Activated naive CD8-positive, alpha-beta T cell (primary cell): ENCODE data around the gene RBM4B.

Source experiments
- H3K27ac Mint-ChIP-seq: one replicate; pipeline ENCODE4 v1.8.0; 2021; ENCODE audit warnings: mixed read lengths
- H3K27me3 Mint-ChIP-seq: one replicate; pipeline ENCODE4 v1.8.0; 2021; ENCODE audit warnings: mixed read lengths
- H3K36me3 Mint-ChIP-seq: one replicate; pipeline ENCODE4 v1.8.0; 2021; ENCODE audit warnings: mixed read lengths
- H3K4me1 Mint-ChIP-seq: one replicate; pipeline ENCODE4 v1.8.0; 2021; ENCODE audit warnings: low read depth, mixed read lengths
- H3K4me3 Mint-ChIP-seq: one replicate; pipeline ENCODE4 v1.8.0; 2021; ENCODE audit warnings: mild to moderate bottlenecking, mixed read lengths
- H3K9me3 Mint-ChIP-seq: one replicate; pipeline ENCODE4 v1.8.0; 2021; ENCODE audit warnings: low read depth, mixed read lengths

The RBM4B gene

DNA sequence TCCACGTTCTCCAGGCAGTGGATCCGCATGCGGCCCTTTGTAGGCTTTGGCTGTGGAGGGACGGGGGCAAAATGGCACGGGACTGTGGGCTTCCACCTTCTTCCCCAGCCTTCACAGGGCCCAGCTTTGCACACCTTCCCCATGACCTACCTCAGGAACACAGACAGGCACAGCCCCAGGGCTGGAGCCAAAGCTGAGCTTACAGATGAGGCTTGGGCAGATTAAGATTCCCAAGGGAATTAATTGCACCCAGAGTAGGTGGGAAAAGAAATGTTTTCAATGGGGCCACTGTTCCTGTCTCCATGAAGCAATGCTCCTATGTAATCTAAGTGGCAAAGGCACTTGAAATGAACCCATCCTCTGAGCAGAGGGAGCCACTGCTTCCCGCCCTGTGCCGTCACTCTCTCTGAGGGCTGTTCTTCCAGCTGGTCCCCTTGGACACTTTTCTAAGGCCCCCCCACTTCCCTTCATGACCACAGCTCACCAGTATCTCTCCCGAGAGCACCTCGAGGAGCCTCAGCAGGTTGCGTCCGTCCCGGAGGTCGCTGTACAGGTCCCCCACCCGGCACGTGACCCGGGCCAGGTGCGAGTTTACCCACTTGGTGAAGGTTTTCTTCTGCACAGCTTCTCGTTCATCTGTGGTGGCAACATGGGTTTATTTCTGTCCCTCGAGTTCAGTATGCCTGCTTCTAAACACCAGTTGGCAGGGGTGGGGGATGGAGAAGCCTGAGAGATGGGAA, 37.8 kb upstream of the RBM4B start:
- H3K36me3 Mint-ChIP-seq: no peaks in the 10 kb centered on the region
- no peaks in the 10 kb centered on the region for H3K4me1 Mint-ChIP-seq
- no peak overlapping the region for H3K27ac Mint-ChIP-seq
- H3K4me3 Mint-ChIP-seq: no peak overlapping the region
- H3K27me3 Mint-ChIP-seq: peaks cover 20% of the 10 kb centered on the region
- no peaks in the 10 kb centered on the region for H3K9me3 Mint-ChIP-seq

DNA sequence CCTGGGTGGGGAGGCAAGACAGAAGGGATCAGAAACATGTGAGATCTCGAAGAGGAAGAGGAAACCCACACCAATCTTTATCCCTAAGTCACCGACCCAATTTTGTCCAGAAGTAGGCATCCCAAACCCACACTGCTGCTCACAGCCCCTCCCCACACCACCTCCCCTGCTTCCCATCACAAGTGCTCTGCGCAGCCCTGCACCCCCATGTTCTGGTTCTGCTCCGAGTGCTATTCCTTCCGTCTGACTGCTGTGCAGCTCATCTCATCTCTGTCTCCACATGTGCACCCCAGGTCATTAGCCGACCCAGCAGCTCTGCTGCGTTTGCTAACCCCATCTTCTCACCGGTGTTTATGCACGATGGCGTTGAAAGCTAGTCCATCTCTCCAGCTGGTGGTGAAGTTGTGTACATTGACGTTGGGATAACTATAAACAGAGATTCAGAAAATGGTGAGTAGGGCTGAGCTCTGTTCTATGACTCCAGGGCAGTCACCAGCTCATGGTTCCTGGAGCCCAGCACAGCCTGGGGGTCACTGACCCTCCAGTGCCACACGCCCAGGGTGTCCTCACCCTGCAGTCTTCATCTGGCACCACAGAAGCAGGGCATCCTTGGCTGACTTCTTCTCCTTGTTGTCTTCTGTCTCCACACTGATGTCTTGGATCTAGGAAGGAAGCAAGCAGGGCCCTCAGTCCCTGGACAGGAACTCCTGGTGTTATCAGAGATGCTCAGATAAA, 36.2 kb upstream of the RBM4B start:
- no peaks in the 10 kb centered on the region for H3K36me3 Mint-ChIP-seq
- no peaks in the 10 kb centered on the region for H3K9me3 Mint-ChIP-seq
- H3K27ac Mint-ChIP-seq: no peak overlapping the region
- H3K4me1 Mint-ChIP-seq: no peaks in the 10 kb centered on the region
- H3K27me3 Mint-ChIP-seq: peaks cover 14% of the 10 kb centered on the region
- H3K4me3 Mint-ChIP-seq: no peak overlapping the region

DNA sequence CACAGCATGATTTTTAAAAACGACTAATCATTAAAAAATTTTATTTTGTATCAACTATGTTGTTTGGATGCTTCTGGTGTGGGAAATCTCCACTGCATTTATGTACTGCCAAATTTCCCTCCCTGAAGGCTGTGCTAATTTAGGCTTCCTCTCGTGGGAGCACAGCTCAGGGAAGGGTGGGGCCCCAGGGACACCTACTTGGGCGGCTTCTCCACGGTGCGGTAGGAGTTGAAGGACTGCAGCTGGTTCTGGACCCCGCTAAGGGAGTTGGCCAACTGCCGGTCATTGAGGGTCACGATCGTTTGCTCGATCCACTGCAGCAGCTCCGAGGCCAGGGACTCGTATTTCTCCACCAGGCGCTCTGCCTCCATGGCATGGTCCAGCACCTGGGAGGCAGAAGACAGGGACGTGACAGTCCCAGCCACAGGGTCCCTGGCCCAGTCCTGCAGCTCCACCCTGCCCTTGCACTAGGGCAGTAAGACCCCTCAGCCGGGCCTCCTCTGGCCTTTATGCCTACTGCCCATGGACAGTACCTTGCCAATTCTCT, 32.8 kb upstream of the RBM4B start:
- Mint-ChIP-seq H3K27me3 (peaks cover 10% of the 10 kb centered on the region), H3K27ac (no peak overlapping the region), H3K9me3 (no peaks in the 10 kb centered on the region), H3K4me1 (no peaks in the 10 kb centered on the region), H3K4me3 (no peak overlapping the region), H3K36me3 (no peaks in the 10 kb centered on the region)

DNA sequence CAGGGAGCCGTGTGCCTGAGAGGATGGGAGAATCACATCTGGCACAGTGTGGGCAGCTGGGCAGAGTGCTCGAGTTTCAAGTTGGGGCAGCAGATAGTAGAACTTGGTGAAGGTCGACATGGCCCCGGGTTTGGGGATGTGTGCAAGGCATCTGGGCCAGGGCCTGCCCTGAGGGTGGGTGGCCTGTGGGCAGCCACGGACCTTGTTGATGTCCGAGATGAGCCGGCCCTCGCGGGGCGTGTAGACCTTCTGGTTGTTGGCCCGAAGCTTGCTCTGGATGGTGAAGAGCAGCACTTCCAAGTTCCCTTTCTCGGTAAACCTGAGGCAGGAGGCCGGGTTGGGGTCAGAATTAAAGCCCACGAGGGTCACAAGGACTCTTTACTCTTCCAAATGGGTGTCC, 31.0 kb upstream of the RBM4B start:
- Mint-ChIP-seq H3K27ac (no peak overlapping the region), H3K36me3 (no peaks in the 10 kb centered on the region), H3K9me3 (no peaks in the 10 kb centered on the region), H3K4me3 (no peak overlapping the region), H3K4me1 (no peaks in the 10 kb centered on the region), H3K27me3 (peaks cover 3% of the 10 kb centered on the region)

DNA sequence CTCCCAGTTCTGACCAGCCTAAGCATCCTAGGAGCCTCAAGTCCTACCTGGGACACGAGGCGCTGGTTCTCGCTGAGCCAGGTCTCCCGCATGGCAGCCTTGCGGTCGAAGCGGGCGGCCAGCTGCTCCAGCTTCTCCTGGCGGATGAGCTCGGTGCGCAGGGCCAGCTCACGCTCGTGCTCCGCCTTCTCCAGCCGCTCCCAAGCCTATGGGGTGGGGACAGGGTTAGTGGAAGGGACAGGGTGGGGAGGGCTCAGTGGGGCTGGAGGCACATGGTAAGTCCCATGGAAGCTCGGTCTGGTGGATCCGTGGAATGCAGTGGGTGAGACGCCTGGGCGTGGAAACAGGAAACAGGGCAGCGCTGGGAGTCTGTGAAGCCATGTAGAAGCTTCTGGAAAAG, 30.4 kb upstream of the RBM4B start:
- Mint-ChIP-seq H3K27ac (no peak overlapping the region), H3K4me1 (no peaks in the 10 kb centered on the region), H3K4me3 (no peak overlapping the region), H3K9me3 (no peaks in the 10 kb centered on the region), H3K36me3 (no peaks in the 10 kb centered on the region), H3K27me3 (no peaks in the 10 kb centered on the region)

DNA sequence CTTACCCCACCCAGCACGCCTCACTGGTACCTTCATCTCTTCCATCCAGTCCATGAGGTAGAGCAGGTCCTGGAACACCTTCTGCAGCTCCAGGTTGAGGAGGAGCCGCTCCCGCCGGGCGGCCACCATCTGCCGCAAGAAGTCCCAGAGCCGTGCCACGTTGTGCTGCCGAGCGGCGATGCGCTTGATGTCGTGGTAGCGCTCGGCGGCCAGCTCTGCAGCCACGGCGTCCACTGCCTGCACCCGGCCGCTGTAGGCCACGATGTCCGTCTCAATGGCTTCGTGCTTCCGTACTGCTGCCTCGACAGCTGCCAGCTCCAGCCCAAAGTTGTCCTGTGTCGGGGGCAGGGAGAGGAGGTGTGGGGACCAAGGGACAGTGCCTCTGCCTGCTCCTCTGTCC, 29.8 kb upstream of the RBM4B start:
- H3K27me3 Mint-ChIP-seq: no peaks in the 10 kb centered on the region
- no peaks in the 10 kb centered on the region for H3K36me3 Mint-ChIP-seq
- H3K27ac Mint-ChIP-seq: no peak overlapping the region
- H3K4me1 Mint-ChIP-seq: no peaks in the 10 kb centered on the region
- H3K4me3 Mint-ChIP-seq: no peak overlapping the region
- no peaks in the 10 kb centered on the region for H3K9me3 Mint-ChIP-seq

DNA sequence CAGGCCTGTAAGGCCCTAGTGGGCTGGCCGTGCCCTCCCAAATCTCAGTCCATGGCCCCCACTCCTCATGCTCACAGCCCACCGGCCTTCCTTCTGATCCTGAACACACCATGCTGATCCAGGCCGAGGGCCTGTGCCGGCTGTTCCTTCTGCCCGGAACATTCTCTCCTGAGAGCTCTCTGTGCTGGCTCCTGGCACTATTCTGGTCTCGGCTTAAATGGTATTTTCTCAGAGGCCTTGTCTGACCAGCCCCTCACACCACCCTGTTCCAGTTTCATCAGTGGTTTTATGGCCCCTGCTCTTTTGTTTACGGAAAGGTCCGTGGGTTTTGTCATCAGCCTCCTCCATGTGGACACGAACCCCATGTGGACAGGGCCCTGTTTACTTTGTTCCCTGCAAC, 29.3 kb upstream of the RBM4B start:
- no peaks in the 10 kb centered on the region for H3K27me3 Mint-ChIP-seq
- no peak overlapping the region for H3K27ac Mint-ChIP-seq
- no peaks in the 10 kb centered on the region for H3K36me3 Mint-ChIP-seq
- no peaks in the 10 kb centered on the region for H3K9me3 Mint-ChIP-seq
- no peak overlapping the region for H3K4me3 Mint-ChIP-seq
- no peaks in the 10 kb centered on the region for H3K4me1 Mint-ChIP-seq

DNA sequence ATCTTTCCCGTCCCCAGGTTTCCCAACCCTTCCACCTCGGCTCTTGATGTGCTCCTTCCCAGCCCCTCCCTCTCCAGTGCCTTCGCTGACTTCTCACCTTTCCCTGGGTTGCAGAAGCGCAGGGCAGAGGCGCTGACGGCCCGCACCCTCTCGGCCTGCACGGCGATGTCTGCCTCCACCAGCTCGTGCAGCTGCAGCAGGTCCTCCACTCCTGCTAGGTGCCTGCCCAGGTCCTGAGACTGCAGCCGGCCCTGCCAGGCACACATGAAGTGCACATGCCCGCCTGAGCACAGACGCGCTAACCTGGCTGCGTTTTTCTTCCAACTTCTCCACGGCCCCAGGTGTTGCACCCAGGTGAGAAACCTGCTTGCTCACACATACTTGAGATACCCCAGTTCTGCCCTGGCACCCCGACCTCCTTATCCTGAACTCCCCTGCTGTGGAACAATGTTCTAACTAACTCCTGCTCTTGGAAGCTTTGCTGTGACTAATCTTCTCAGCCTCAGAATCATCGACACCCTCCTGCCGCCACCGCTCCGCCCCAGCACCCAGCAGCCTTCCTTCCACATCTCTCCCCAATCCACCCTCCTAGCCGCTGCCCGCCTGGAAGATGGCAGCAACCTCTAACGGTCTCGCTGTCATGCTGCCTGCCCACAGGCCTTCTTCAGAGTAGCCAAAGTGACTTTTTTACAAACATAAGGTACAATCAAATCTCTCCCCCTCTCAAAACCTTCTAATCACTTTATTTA, 28.1 kb upstream of the RBM4B start:
- H3K27ac Mint-ChIP-seq: no peak overlapping the region
- H3K4me3 Mint-ChIP-seq: no peak overlapping the region
- H3K9me3 Mint-ChIP-seq: no peaks in the 10 kb centered on the region
- no peaks in the 10 kb centered on the region for H3K4me1 Mint-ChIP-seq
- H3K36me3 Mint-ChIP-seq: no peaks in the 10 kb centered on the region
- no peaks in the 10 kb centered on the region for H3K27me3 Mint-ChIP-seq

DNA sequence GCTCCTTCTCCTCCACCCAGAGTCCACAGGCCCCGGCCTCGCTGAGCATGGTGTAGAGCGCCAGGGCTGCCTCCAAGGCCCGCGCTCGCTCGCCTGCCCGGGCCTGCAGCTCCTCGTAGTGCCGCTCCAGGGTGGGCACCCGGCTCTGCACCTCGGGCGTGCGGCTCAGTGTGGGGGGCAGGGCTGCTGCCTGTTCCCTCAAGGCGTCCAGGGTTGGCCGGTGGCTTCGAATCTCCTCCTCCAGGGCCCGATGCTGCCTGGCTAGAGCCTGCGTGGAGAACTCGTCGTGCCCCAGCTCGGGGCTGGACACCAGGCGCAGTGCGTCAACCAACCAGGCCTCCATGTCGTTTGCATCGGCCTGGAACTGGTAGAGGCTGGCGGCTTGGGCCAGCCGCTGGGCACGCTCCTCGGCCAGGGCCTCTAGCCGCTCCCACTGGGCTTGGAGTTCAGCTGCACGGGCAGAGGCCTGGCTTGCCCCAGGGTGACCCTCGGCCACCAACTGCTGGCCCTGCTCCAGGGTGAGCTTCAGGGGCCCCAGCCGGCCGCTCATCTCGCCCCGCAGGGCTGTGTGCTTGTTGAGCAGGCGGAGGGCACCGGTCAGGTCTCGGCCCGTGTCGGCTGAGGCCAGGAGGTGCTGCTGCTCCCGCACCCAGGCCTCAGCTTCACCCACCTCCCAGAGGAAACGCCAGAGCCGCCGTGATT, 27.1 kb upstream of the RBM4B start:
- Mint-ChIP-seq H3K4me3 (no peak overlapping the region), H3K9me3 (no peaks in the 10 kb centered on the region), H3K4me1 (no peaks in the 10 kb centered on the region), H3K27me3 (no peaks in the 10 kb centered on the region), H3K36me3 (no peaks in the 10 kb centered on the region), H3K27ac (no peak overlapping the region)

DNA sequence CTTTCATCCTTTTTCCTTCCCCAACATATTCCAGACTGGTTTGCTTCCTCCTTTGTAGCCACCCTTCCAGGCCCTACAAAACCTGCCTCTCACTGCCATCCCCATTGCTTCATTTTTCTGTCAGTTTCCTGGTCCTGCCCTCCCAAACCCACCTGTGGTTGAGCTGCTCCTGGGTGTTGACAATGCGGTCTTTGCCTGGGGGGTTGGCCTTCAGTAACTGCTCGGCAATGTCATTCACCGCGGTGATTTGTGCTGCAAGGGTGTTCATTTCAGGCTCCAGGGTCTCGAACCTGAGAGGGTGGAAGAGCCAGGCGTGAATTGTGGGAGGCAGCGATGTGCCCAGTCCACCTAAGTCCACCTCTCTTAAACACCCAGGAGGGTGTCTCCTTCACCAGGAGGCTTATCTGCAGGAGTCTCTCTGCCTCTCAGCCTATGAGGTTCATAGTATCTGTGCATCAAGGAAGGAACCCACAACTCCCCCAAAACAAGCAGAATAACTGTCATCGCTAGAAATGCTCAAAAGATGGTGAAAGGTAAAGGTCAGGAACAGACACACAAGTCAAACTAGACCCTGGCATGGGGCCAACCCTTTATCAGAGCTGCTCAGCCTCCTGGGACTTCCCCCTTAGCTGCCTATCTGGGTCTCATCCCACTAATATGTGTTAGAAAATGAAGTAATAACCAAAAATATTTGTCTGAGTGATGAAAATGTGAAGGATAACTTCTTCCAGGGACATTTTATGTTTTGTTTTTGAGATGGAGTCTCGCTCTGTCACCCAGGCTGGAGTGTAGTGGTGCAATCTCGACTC, 23.9 kb upstream of the RBM4B start:
- no peaks in the 10 kb centered on the region for H3K36me3 Mint-ChIP-seq
- H3K4me3 Mint-ChIP-seq: no peak overlapping the region
- H3K27ac Mint-ChIP-seq: no peak overlapping the region
- H3K4me1 Mint-ChIP-seq: no peaks in the 10 kb centered on the region
- no peaks in the 10 kb centered on the region for H3K27me3 Mint-ChIP-seq
- H3K9me3 Mint-ChIP-seq: no peaks in the 10 kb centered on the region

DNA sequence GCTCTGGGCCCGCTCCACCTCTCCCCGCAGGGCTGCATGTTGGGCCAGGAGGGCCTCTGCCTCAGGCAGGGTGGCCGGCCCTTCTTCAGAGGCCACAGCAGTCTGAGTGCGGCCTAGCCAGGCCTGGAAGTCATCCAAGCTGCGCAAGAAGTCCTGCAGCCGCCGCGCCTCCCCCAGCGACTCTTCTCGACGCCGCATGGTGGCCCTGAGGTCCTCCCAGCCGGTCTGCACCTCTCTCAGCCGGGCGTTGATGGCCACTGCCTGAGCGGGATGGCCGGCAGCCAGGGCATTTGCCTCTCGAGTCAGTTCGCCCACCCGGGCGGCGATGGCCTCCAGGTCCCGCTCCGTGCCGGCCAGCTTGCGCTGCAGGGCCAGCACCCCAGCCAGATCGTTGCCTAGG, 23.1 kb upstream of the RBM4B start:
- no peaks in the 10 kb centered on the region for H3K27me3 Mint-ChIP-seq
- no peak overlapping the region for H3K27ac Mint-ChIP-seq
- no peak overlapping the region for H3K4me3 Mint-ChIP-seq
- no peaks in the 10 kb centered on the region for H3K36me3 Mint-ChIP-seq
- H3K4me1 Mint-ChIP-seq: no peaks in the 10 kb centered on the region
- H3K9me3 Mint-ChIP-seq: no peaks in the 10 kb centered on the region

DNA sequence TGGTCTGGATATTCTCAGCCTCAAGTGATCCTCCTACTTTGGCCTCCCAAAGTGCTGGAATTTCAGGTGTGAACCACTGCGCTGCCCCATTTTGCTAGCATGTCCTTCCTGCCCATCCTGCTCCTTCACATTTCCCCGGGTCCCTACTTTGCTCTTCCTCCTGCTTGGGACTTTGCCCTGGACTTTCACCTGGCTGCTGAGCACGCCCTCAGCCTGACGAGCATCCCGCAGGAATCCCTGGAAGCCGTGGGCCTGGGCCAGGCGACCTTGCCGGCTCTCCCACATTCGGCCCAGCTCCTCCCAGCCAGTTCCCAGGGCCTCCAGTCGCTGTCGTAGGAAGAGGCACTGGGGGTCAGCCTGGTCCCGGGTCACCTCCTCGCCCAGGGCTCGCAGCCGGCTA, 22.6 kb upstream of the RBM4B start:
- H3K4me1 Mint-ChIP-seq: no peaks in the 10 kb centered on the region
- no peak overlapping the region for H3K27ac Mint-ChIP-seq
- no peaks in the 10 kb centered on the region for H3K9me3 Mint-ChIP-seq
- no peaks in the 10 kb centered on the region for H3K27me3 Mint-ChIP-seq
- H3K4me3 Mint-ChIP-seq: no peak overlapping the region
- H3K36me3 Mint-ChIP-seq: no peaks in the 10 kb centered on the region

DNA sequence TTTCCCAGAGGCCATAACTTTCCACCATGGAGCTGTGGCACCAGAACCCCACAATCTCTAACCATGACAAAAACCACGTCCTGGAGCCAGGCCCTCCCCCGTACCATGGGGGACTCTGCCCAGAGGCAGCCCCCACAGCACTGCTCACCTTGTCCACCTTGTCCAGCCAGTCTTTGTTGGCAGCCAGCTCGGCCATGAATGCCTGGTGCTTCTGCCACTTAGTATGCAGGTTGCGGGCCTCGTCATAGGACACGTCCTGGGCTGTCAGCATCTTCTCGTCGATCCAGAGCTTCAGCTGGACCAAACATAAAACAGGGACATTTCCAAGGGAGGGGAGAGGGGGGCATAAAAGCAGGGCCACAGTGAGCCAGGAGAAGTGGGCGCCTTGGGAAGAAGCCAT, 20.8 kb upstream of the RBM4B start:
- no peak overlapping the region for H3K27ac Mint-ChIP-seq
- no peaks in the 10 kb centered on the region for H3K36me3 Mint-ChIP-seq
- H3K27me3 Mint-ChIP-seq: no peaks in the 10 kb centered on the region
- no peak overlapping the region for H3K4me3 Mint-ChIP-seq
- no peaks in the 10 kb centered on the region for H3K4me1 Mint-ChIP-seq
- no peaks in the 10 kb centered on the region for H3K9me3 Mint-ChIP-seq

DNA sequence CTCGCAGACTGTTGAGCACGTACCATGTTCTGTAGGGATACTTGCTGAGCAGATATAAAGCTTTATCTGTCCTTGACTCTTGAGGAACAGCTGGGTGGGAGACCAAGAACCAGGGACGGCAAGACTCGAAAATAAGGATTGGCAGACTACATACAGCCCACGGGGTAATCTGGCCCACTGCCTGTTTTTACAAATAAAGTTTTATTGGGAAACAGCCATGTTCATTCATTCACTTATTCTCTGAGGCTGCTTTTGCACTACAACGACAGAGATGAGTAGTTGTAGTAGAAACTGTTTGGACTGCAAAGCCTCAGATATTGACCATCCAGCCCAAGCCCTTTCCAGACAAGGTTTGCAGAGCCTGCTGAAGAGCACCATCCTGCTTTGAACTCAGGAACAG, 20.3 kb upstream of the RBM4B start:
- Mint-ChIP-seq H3K4me1 (no peaks in the 10 kb centered on the region), H3K27me3 (no peaks in the 10 kb centered on the region), H3K4me3 (no peak overlapping the region), H3K36me3 (no peaks in the 10 kb centered on the region), H3K9me3 (no peaks in the 10 kb centered on the region), H3K27ac (no peak overlapping the region)
